ENCODE data around the gene ABAT.
"Not testable (repeated sequence)": the region's sequence is repeated elsewhere in the genome, so short reads cannot be mapped to it uniquely, and the experiment has no call there.

ABAT gene

GRCh38 chr16:8718851-8719680, 44.6 kb downstream of the ABAT start:
- no peak for DNase-seq

- DNase-seq, result peak; percentile 86
These were observed 45.9 kb downstream of the ABAT start for GRCh38 chr16:8720080-8720966.

- no peak for DNase-seq
These were observed 46.5 kb downstream of the ABAT start for GRCh38 chr16:8720967-8721308.

DNA sequence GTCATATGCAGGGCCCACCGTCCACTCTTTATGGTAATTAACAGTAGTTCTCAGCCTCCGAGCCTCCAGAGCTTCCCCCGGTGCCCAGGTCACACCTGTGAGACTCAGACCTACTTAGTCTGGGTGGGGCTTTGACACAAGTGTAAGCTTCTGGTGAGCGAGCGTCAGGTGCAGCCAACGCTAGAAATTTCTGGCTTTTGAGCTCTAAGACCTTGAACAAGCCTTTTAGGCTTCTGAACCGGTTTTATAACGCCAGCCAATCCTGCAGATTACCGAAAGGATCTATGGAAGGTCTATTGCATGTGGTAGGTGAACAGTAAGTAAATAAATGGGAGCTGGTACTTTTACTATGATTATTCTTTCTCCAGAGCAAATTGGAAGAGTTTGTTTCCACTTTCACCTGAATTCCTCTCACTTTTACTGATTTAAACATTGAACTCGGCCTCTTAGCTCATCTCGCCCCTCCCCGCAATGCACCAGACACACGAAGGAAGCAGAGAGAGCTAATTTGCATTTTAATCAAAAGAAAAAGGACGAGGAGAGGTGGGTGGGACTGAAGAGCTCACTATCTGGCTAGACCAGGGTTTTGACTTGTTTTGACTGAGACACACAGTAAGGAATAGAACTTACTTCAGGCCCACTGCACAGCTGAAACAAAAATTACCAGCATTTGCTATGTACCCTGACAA, 47.1 kb downstream of the ABAT start:
- DNase-seq, result no peak

GRCh38 chr16:8722025-8722348, 47.6 kb downstream of the ABAT start:
- no peak for DNase-seq

- no peak for DNase-seq
These were observed 51.2 kb downstream of the ABAT start for GRCh38 chr16:8725513-8726178.

GRCh38 chr16:8727131-8727806, 52.9 kb downstream of the ABAT start:
- peak; percentile 46 for DNase-seq

- DNase-seq, result peak; percentile 27
These were observed 53.6 kb downstream of the ABAT start for GRCh38 chr16:8727857-8728618.

DNA sequence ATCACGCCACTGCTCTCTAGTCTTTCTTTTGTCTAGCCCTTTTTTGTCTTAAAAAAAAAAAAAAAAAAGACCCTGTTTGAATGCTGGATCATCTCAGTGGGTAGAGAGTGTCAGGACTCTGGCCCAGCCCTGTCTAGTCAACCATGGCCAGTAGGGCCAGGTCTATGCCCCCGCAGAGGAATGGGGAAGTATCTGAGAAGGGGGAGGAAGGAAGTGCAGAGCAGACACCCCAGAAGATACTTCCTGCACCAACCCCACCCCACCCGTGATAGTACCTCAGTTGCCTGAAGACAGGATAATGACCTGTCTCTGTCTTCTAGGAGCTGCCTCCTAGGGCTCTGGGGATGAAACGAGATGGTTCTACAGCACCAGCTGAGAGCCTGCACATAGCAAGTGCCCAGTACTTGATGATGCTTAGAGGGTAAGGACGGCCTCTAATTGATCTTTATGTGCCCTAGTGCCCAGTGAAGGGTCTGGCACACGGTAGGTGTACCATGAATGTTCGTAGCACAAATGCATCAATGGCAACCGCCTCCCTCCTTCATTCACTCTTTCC, 55.4 kb downstream of the ABAT start:
- DNase-seq, result no peak

- no peak for DNase-seq
These were observed 56.0 kb downstream of the ABAT start for GRCh38 chr16:8730335-8730915.

DNA sequence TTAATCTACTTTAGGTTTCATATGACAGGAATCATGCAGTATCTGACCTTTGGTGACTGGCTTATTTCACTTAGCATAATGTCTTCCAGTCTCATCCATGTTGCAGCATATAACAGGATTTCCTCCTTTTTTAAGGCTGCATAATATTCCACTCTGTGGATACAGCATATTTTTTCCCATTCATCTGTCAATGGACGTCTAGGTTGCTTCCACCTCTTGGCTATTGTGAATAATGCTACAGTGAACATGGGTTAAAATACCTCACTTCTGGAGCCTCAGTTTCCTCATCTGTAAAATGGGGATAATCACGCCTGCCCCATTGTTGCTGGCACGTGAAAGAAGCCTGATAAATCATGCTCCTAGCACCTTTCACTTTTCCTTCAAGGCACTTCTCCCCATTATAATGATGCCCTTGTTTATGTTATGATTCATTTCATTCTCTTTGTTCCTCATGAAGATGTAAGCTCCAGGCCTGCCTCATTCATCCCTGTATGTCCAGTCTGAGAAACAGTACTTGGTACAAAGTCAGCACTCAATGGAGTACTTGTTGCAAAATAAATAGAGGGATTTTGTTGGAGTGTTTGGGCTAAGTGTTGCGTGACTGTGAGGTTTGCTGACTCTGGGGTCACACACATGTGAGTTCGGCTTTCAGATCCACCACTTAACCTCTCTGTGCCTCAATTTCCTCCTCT, 59.6 kb downstream of the ABAT start:
- no peak for DNase-seq

- no peak for DNase-seq
These were observed 61.2 kb downstream of the ABAT start for GRCh38 chr16:8735574-8735973.

DNA sequence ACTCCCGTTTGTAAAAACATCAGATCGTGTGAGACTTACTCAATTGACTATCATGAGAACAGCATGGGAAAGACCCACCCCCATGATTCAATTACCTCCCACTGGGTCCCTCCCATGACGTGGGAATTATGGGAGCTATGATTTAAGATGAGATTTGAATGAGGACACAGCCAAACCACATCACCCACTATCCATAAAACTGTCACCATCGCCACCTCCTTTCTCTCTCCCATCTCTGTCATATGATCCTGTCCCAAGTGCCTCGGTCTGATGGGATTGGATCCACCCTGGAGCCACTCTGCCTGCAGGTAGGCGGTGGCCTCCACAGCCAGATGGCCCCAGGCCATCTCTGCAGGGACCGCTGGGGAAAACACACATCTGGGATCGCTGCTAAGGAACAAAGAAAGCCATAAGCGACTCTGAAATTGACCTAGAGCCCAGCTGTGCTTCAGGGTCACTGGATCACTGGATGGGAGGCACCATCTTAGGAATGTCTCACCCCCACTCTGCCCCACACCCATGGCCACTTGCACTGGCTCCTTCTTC, 61.8 kb downstream of the ABAT start:
- no peak for DNase-seq

DNA sequence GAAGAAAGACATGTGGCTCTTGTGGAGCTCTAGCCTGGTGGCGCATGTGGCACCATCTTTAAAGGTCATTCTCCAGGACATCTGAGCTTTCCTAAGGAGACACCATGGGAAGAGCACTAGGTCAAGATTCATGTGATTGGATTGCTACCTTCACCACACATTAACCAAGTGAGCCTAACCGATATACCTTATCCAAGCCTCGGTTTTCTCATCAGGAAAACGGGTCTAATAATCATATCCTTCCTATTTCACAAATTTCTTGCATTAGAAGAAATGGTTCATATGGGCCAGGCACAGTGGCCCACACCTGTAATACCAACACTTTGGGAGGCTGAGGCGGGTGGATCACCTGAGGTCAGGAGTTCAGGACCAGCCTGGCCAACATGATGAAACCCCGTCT, 64.7 kb downstream of the ABAT start:
- DNase-seq, result no peak

DNA sequence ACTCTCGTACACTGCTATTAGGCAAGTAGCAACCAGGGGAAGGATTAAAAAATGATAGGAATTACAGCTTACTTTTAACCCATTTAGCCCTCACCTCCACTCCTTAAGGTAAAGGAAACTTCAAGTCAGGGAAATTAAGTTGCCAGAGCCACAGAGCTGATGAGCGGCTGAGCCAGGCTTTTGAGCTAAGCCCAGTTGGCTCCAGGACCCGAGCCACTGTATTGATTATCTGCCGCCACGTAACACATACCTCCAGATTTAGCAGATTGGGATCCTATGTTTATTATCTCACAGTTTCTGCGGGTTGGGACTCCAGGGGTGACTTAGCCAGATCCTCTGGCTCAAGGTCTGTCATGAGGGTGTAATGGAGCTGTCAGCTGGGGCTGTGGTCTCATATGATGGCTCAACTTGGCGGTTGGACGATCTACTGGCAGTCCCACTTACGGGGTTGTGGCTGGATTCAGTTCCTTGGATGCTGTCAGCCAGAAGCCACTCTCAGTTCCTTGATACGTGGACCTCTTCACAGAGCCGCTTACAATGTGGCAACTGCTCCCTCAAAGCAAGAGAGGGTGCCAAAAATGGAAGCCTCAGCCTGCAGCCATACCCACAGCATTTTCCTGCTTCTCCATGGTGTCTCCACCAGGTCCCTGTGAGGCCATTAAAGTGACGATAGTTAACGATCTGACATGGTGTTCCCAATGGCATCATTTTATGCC, 65.7 kb downstream of the ABAT start:
- DNase-seq, result no peak

DNA sequence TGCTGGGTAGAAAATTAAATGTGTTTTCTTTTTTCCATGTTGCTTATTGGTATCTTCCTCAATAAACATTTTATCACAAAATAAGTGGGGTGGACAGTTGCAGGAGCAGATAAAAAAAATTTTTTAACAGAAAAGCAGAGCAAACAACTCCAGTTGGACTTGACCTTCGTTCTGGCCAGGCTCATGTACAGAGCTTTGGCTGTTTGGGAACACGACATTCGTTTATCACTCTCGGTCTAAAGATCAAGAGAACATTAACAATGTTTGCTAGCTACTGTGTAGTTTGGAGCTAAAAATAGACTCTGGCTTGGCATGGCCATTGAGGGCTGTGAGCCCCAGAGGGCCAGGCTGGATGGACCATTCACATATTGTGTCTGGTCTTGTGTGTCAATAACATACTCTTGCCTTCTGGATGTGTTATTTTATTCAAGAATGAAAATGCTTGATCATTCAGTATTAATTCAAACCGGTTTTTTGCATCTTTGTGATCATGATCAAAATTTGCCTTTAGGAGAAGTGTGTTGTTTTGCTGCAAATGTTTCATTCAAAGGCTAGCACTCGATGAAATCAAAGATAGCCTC, 66.4 kb downstream of the ABAT start:
- no peak for DNase-seq

DNA sequence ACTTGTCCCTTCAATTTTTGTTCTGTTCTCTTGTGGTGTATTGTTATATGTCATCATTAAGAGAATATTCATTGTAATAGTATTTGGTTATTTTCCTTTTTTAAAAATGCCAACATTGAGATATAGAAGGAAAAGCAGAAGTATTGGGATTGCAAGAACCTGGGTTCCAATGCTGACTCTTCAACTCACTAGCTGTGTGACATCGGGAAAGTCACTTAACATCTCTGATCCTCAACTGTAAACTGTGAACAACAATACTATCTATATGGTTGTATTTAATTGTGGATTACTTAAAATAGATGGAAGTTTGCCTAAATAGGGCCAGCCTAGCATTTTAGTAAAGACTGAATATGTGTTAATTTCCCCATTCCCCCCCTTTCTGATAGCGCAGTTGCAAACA, 67.2 kb downstream of the ABAT start:
- DNase-seq, result no peak

DNA sequence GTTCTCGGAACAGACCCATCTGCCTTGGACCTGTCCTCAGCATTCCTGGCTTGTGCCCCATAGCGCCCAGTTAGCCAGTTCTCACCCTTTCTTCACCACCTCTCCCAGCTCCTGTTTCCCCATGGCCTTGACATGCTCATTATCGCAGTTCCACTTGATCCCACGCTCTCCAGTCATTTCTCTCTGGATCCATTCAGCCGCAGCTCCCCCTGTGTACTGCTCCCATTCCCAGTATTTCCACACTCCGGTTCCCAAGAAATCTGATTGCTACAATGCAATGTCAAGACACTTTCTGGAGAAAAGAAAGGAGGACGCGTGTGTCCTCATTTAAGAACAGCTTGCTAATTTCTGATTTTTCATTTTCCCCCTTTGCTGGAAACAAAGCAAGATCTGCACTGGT, 67.7 kb downstream of the ABAT start:
- DNase-seq, result no peak

DNA sequence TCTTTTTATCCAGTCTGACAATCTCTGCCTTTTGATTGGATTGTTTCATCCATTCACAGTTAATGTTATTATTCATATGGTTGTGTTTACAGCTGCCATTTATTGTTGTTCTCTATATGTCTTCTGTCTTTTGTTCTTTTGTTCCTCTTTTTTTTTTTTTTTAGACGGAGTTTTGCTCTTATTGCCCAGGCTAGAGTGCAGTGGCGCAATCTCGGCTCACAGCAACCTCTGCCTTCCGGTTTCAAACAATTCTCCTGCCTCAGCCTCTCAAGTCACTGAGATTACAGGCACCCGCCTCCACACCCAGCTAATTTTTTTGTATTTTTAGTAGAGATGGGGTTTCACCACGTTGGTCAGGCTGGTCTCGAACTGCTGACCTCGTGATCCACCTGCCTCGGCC, 74.5 kb downstream of the ABAT start:
- not testable (repeated sequence) for DNase-seq

All from NCI-H82 (cell line).